HG03354 (cell line): ENCODE results near the gene FCN1.

Experiments used
- ATAC-seq: cut with Tn5 transposase; IDR thresholded peaks from one replicate; pipeline ENCODE4 v1.9.1; 2021; ENCODE audit warnings: mild to moderate bottlenecking; ENCODE audit not compliant: unreplicated experiment, poor library complexity, severe bottlenecking

The FCN1 gene

DNA sequence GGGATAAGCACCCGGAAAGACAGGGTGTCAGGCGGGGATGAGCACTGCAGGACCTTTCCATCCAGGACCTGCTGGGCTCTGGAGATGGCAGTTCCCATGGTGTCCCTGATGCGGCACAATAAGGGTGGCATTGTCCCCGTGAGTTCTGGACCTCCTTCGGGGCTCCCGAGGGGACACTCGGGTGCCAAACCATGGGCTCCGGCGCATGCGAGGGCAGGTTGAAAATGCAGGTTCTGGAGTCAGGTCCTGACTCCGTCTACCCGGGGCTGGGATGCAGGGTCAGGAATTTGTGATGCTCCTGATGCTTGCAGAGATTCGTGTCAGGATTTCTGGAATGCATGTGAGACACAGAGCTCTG is 36.4 kb downstream of the FCN1 start:
- no peak for ATAC-seq

DNA sequence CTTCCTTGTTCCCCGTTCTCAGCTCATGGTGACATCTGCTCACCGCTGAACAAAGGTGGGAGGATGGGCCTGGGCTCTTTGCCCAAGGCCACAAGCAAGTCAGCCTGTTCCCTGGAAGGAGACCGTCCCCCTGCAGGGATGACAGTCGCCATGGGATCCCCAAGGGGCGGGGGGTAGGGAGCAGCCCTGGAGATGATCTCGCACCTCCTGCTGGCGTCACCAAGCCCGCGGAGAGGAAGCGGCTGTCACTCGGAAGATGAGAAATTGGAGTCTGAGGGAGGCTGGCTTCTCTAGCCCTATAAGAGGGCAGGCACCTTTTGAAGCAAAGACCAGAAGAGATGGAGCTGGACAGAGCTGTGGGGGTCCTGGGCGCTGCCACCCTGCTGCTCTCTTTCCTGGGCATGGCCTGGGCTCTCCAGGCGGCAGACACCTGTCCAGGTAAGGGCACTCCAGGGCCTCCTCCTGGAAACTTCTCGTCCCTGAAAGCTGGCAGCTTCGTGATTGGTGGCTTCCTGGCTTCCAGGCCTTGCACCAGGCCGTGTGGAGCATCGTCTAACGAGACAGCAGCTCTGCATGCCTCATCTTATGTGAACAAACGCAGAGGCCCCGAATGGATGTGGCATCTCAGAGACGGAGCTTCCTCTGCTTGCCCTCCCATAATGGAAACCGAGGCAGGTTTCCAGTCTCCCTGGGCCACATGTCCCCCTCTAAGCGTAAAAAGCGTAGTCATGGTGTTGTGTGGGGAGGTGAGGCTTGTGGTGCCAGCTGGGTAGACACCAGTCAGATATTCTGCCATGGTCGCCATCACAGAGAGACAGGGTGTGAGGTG is 37.0 kb downstream of the FCN1 start, which contains the start of gene FCN2:
Gene FCN2 (plus strand): TSS at position 327 of the 829 bp plus-strand sequence. CDS start 12 bp downstream, at position 339.
- ATAC-seq: no peak

DNA sequence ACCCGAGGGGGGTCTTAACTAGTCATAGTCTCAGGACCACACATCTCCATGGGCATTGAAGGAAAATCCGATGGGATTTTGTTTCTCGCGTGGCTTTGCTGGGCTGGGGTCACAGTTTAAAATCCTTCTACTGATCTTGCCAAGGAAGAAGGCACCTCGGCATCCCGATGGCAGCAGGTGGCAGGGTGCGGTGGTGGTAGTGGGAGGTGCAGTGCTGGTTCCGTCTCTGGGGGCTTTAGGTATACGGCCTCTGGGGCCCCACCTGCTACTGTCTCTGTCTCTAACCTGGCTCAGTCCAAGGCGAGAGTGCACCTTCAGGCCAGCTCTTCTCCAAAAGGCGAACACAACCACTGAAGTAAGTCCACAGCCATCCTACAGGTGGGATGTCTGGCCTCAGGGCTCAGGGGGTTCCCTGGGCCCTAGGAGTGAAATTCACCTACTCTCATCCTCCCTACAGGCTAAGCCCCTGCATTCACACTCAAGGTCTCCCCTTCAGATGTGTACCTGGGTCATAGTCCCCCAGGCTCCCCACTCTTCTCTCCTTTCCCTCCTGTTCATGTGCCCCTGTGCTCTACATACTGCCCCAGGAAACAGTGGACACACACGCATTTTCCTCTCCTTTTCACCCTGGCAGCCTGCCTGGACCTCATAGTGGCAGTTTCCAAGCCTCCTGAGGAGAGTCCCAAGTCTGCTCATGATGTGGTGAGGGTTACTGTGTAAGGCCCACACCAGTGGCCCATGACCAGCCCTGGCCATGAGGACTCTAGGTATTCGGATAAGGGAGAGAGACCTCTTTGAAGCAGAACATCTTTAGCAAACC is 37.8 kb downstream of the FCN1 start:
- ATAC-seq: no peak

DNA sequence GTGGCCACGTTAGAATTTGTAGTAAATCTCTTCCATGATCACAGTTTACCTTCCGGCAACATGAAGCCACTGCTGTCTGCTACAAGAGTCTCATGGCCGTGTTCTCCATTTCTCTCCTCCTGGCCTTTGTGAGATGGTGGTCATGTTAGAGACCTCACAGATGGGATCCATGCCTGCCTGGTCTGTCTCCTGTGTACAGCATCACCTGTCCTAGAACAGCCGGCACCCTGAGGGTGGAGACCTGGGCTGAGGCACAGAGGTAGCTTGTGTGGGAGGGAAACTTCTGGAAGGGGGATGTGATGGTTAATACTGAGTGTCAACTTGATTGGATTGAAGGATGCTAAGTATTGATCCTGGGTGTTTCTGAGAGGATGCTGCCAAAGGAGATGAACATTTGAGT is 40.2 kb downstream of the FCN1 start:
- no peak for ATAC-seq

DNA sequence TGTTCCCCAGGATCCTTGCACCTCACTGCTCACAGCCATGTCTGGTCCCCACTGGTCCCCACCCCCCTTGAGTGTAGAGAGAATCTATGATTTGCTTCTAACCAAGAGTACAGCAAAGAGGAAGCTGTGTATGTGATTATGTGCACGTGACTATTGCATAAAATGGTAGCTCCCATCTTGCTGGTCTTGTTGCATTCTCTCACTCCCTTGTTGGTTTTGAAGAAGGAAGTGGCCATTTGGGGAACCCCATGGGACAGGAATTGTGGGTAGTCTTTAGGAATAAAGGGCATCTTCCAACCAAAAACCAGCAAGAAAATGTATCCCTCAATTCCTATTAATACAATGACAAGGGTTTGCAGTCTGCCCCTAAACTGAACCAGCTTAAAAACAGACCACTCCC is 42.3 kb downstream of the FCN1 start:
- no peak for ATAC-seq

DNA sequence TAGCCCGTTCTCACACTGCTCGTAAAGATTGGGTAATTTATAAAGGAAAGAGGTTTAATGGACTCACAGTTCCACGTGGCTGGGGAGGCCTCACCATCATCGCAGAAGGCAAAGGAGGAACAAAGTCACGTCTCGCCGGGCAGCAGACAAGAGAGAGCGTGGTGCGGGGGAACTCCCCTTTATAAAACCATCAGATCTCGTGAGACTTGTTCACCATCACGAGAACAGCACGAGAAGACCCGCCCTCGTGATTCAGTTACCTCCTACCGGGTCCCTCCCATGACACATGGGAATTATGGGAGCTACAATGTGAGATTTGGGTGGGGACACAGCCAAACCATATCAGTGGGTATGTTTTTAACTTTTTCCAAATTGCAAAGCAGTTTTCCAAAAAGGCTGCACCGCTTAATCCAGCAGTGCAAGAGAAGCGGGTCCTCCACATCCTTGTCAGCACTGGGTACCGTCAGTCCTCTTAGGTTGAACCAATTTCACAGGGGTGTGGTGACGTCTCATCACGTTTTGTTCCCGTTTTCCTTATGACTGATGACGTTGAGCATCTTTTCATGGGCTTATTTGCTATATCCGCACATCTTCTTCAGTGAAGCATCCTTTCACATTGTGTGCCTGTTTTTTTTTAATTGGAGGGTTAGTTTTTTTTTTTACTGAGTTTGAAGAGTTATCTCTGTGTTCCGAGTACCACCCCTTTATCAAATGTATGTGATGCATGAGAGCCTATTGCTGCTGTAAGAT is 45.1 kb downstream of the FCN1 start:
- no peak for ATAC-seq

DNA sequence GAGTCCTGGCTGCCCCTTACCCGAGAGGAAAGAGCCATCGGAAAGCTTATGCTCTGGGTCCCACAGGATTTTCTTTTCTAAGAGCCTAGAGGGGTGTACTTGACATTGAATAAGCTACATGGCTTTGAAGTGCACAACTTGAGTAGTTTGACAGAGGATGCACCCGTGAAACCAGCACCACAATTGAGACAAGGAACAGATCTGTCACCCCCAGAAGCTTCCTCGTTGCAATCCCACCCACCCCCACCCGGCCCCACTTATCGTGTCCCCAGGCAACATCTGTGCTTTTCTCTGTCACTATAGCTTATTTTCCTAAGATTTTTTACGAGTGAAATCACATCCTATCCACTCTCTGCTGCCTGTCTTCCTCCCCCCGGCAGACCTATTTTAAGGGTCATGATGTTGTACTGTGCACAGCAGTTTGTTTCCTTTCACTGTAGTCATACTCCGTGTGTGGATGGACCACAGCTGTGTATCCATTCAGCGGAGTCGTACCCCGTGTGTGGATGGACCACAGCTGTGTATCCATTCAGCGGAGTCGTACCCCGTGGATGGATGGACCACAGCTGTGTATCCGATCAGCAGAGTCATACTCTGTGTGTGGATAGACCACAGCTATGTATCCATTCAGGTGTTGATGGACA is 45.9 kb downstream of the FCN1 start:
- no peak for ATAC-seq

DNA sequence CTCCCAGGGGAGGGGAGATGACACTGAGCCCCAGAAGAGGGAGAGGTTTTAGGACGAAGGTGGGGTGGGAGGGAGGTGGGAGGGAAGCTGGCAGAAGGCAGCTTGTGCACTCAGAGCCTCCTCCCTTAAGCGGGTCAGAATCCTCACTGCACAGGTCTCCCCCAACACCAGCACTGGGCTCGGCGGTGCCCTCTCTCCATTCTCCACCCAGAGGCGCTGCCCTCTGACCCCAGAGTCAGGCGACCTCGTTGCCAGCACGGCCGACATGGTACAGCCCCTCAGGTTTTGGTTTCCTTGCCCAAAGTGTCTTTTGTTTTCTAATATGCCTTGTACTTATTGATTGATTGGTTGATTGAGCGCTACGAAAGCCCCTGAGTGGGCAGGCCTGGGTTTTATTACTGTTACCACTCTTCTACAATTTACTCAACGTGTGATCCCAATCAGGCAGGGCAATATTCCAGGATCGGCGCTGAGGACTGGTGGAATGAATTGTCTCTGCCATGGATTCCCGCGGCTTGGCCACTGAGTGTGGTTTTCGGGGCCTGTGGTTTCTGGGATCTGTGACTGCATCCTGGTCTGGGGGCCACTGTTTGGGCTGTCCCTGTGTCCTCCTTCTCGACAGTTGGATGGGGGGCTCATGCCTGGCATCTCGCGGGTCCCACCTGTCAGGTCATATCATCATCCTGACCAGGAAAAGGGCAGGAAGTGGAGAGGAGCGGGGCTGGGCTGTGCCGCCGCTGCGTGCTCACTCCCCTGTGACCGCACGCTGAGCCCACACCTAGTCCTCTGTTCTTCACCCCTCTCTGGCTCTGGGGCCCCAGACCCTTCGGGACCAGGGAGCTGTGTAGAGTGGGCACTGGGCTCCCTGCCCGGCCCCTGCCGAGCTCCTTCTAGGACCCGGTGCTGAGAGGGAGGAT is 46.7 kb downstream of the FCN1 start:
- no peak for ATAC-seq

DNA sequence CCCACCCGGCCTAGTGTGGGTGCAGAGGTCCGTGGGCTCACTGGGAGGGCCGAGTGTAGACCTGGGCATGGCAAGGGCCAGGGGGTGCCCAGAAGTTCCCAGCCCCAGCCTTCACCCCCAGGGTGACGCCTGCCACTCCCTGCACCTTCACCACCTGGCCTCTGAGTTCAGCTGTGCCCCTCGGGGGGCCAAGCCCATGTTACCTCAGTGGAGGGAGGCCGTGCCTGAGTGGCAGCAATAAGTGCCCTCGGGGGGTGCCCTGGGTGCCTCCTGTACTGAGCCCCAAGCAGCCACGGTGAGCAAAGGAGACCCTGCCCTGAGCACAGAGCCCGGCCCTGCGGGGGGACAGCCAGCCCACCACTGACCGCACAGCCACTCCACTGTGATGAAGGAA is 47.4 kb downstream of the FCN1 start:
- ATAC-seq: no peak

DNA sequence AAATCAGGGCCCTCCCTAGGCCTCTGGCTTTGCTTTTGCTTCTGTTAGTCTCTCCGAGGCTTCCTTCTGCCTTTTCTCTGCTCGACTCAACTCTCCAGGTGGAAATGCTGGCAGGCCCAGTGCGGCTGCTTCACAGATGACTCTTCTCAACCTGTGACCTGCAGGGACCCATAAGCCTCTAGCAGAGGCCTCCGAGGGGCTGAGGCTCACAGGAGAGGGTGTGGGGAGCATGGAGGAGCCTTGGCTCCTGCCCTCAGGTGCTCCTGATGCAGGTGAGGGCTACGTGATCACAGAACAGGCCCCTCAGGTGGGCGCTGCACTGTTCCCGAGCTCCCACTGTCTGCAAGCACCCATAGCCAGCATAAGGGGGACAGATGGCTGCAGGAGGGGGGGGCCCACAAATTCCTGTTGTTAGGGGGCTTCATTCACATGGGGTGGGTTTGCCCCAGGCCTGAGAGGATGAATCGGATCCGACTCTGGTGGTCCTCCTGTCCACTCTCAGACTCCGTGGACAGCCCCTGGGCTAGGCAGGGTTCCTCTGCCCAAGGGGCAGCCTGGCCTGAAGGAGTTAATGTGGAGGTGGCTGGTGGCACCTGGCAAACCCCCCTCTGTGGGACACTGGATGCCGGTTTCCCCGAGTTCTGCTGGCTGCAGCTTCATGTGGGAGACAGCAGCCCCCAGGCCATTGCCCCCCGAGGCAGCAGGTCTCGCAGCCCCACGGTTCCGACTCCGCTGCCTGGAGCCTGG is 48.0 kb downstream of the FCN1 start:
- no peak for ATAC-seq

DNA sequence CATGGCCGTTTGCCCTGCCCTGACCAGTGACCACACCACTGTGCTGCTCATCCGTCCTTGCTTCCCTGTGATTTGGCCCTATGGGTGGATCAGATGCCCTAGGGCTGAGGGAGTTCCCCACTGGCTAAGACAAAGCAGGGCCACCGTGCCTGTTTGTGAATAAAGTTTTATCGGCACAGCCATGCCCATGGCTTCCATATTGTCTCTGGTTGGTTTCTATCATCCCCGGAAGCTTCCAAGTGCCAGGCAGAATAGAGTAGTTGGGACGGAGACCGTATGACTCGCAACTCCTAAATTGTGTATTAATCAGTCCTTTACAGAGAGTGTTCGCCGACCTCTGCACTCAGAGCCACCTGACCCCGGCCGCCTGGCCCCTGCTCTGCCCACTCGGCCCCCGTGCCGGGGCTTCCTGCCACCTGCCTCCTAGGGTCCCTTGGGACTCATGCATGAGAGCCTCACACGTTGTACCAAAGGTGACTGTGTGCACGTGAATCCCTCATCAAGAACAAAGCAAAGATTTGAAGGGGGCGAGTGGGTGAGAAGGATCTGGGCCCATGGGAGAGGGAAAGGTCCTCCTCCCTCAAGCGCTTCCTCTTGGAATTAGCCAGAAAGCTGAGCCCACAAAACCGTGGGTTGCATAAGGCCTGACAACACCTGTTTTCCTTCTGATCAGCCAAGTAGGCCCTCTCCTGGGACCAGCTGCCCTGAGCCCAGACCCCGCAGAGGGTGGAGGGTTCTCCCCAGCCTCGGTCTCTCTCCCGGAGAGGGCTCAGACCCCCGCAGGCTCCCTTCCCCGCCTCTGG is 48.8 kb downstream of the FCN1 start:
- ATAC-seq: no peak

DNA sequence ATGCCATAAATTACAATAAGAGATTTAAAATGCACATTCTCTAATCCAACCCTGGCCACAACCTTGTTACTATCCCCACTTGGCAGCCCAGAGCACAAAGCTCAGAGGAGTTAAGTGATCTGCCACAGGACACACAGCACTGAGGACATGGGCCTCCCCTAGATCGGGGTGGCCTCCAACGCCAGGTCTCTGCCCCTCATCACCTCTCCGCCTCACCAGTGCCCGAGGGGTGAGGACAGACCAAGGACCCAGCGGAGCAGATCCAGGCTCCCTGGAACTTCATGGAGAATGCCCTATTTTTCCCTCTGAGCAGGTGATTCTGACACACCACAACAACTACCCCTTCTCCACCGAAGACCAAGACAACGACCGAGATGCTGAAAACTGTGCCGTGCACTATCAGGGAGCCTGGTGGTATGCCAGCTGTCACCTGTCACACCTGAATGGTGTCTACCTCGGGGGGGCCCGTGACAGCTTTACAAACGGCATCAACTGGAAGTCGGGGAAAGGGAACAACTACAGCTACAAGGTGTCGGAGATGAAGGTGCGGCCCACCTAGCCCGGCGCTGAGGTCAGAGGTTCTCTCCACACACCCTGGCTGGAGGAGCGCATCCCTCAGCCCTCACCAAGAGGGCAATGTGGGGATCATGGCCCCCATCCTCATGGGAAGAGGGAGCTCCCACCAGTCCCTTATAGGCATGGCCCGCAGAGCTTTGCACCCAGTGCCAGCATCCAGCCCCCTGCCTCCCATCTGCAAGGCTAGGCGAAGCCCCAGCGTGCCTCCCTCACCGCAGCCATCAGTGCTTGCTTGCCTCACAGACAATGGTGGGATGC is 49.6 kb downstream of the FCN1 start:
- ATAC-seq: no peak

DNA sequence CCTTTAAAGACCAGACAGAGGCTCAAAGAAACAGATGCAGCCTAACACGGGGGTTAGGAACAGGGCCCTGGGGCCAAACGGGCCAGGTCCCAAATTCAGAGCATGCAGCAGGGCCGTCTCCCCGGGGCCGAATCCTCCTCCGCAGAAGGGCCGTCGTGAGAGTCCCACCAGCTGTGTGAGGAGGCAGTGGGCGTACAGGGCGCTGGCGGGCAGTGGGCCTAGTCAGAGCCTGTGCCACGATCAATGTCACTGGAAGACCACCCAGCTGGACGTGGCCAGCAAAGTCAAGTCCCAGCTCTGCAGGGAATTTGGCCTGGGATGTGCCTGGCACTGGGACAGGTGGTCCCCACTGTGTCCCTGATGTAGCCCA is 52.9 kb downstream of the FCN1 start:
- no peak for ATAC-seq

DNA sequence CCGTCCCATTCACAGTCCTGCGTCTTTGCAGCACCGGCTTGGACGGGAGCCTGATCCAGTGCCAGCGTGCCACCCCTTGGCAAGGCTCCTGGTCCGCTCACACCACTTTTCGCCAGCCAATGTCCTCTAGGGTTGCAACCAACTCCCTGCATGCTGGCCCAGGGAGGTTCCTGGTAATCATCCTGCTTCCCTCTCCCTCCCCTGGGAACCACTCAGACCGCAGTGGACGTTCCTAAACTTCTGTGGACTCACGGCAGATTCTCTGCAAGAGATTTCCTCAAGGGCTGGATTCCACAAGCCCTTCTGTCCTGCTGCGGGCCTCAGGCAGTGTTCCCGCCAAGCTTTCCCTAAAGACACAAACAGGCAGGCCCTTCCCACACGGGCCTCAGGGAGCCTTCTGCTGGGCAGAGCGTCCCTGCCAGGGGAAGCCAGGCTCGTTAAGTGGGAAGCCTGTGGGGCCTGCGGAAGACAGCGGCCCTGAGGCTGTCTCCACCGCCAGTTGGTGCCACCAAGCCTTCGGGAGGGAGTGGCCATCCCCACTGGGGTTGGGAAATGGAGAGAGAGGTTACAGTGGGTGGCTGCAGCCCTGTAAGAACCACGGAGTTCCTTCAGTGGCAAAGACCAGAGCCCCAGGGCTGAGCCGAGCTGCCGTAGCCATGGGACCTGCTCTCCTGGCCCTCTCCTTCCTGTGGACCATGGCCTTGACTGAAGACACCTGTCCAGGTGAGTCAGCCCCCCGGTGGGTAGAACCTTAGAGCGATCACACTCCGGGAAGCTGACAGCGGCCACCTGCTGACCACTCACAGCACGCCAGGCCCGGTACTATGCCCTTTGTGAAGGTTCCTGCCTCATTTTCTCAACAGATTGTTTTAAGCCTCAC is 53.5 kb downstream of the FCN1 start:
- no peak for ATAC-seq

DNA sequence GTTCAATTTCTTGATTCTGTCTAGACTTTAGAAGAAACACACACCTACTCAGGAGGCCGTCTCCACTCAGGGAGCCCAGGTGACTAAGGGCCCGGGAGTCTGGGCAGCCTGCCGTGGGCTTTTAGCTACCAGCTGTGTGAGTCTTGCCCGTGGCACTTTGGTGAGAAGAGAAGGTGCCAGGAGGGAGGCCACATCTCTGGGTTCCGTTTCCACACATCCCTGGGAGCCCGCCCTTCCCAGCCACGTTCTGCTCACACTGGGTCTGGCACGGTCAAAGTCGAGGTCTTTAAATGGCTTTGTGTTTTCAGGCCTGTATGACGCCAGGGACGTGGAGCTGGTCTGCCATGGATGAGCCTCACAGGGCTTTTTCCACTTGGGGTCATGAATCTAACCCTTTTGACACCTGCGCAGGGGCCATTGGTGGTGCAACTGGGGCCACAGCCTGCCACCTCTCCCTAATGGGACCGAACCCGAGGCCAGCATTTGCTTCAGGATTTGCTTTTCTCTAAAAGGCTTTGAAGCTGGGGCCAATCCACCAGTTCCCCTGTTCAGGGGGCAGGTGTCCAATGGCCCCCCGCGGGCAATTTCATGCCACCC is 54.3 kb downstream of the FCN1 start:
- ATAC-seq: no peak
